Omental fat pad (tissue), 4 donors: ENCODE measurements around the gene NTN1. TPM values are rescaled to one million over a fixed set of nuclear protein-coding genes. Genes with fewer than 3 reads are reported as not detected.
"Not testable (repeated sequence)": the region's sequence is repeated elsewhere in the genome, so short reads cannot be mapped to it uniquely, and the experiment has no call there.

Experiments
- ATAC-seq: fragments of 150-250 bp; one replicate; pipeline ENCODE4 v1.9.1; 2016; ENCODE audit warnings: mild to moderate bottlenecking, moderate library complexity; ENCODE audit not compliant: low FRiP score
- DNase-seq: peaks from one replicate; pipeline ENCODE4 v3.0.0-alpha.2; 2019; ENCODE audit warnings: low spot score
- total RNA-seq, 4 donors: library from RNA; depleted of rRNA; stranded (reverse); fragments of >200 nt; gene quantifications; one replicate each; pipeline ENCODE4 v1.1.0, GENCODE V29; 2016
- TF ChIP-seq, protein P1 (sequence below), 3 donors: fragments of 450-650 bp; IDR thresholded peaks; one replicate each; pipeline ENCODE4 v1.5.1; 2016 to 2017; ENCODE audit warnings: antibody characterized with exemption in 3 of 3, mild to moderate bottlenecking in 3 of 3, moderate library complexity in 2 of 3

NTN1 gene
- total RNA-seq: 1 to 10 TPM in 3 of 4 donors, under 1 TPM in 1; 0.69 to 7.3 (median 2.5) TPM

GRCh38 chr17:9021158-9021991 is at the start of gene NTN1:
Gene NTN1 (plus strand): TSS chr17:9021510. CDS start chr17:9022374, 864 bp downstream.
- TF ChIP-seq, protein P1, sequence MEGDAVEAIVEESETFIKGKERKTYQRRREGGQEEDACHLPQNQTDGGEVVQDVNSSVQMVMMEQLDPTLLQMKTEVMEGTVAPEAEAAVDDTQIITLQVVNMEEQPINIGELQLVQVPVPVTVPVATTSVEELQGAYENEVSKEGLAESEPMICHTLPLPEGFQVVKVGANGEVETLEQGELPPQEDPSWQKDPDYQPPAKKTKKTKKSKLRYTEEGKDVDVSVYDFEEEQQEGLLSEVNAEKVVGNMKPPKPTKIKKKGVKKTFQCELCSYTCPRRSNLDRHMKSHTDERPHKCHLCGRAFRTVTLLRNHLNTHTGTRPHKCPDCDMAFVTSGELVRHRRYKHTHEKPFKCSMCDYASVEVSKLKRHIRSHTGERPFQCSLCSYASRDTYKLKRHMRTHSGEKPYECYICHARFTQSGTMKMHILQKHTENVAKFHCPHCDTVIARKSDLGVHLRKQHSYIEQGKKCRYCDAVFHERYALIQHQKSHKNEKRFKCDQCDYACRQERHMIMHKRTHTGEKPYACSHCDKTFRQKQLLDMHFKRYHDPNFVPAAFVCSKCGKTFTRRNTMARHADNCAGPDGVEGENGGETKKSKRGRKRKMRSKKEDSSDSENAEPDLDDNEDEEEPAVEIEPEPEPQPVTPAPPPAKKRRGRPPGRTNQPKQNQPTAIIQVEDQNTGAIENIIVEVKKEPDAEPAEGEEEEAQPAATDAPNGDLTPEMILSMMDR (IDR thresholded peaks at IDR 0.05): no peak
- DNase-seq (no peak), ATAC-seq (peak; percentile 81)

- no peak for ATAC-seq
- TF ChIP-seq, protein P1 (IDR thresholded peaks at IDR 0.05): no peak
- DNase-seq: no peak
Measured at GRCh38 chr17:8975091-8975725, 46.1 kb upstream of the NTN1 start.

- ATAC-seq (no peak), DNase-seq (no peak)
- TF ChIP-seq, protein P1 (IDR thresholded peaks at IDR 0.05): no peak
Measured at GRCh38 chr17:8976638-8977037, 44.7 kb upstream of the NTN1 start.

DNA sequence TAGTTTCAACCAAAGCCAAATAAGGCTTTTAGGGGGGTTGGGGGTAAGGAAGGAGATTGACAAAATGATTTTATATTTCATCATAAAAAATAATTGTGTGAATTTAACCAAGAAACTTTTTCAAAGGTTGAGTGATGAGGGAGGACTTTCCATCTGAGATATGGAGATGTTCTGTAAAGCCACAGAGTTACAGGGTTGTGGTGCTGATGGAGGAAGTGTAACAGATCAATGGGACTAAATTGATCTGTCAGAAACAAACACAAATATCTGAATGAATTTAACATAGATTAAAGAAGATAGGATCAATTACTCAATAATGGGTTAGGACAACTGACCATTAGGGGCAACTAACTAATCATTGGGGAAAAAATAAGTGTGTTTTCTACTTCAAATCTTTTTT is 41.6 kb upstream of the NTN1 start:
- TF ChIP-seq, protein P1 (IDR thresholded peaks at IDR 0.05): no peak
- ATAC-seq (no peak), DNase-seq (no peak)

DNA sequence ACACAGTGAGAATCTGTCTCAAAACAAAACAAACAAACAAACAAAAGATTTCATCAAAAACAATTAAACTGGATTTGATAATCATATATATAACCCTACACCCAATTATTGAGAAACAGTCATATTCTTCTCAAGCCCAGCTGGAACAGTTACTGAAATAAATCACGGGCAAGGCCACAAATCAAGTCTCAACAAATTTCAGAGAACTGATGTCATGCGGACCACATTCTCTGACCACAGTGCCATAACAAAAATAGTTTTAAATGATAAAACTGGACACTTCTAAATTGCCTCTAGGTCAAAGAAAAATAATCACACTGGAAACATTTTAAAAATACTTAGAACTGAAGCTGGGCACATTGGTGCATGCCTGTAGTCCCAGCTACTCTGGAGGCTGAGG is 39.9 kb upstream of the NTN1 start:
- ATAC-seq: no peak
- TF ChIP-seq, protein P1 (IDR thresholded peaks at IDR 0.05): no peak

GRCh38 chr17:8984225-8984624 is 37.1 kb upstream of the NTN1 start:
- ATAC-seq: not testable (repeated sequence)

More for the DNA sequence above, 39.9 kb upstream of the NTN1 start:
- DNase-seq: no peak

DNA sequence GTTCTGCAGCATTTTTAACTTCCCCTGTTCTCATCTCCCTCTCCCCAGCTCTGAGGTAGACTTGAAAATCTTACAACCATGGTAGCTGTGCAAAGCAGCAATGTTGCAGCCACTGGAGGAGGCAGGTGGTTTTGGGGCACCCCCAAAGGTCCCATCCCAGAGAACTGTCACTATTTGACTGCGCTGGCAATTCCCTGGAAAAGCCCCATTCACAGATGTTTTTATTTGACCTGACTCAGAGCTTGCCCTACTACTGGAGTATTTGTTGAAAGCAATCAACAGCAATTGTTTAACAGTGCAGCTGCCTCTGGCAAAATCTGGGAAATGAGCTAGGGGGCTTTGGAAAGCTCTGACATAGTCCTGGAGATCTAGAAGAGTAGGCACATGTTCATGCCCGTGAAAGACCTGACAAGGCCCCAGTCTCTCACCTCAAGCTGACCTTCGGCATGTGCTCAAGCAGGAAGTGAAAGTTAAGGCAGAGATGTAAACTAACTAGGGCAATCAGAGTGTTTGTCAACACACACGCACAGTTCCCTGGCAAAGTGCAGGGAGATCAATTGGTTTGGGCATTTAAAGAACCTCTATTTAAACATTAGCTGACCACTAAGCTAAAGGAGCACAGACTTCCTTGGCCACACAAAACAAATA is 36.1 kb upstream of the NTN1 start:
- no peak for ATAC-seq
- no peak for DNase-seq
- TF ChIP-seq, protein P1 (IDR thresholded peaks at IDR 0.05): no peak

More at GRCh38 chr17:8984225-8984624, 37.1 kb upstream of the NTN1 start:
- not testable (repeated sequence) for DNase-seq
